C4-2B (cell line): ENCODE measurements around the gene NLK.

Experiments used
- CTCF ChIP-seq: fragments of 450-650 bp; conservative IDR thresholded peaks from 2 replicates; pipeline ENCODE4 v1.5.1; 2017; ENCODE audit warnings: mild to moderate bottlenecking
- ZFX ChIP-seq: fragments of 450-650 bp; IDR thresholded peaks from 2 replicates; pipeline ENCODE4 v1.6.1; 2017

- TF ChIP-seq CTCF (no peak), ZFX (no peak)
Measured at GRCh38 chr17:28128779-28129178, 86.3 kb downstream of the NLK start.
